ENCODE measurements around the gene APOL4.
"Not testable (repeated sequence)": the region's sequence is repeated elsewhere in the genome, so short reads cannot be mapped to it uniquely, and the experiment has no call there.

Gene APOL4

DNA sequence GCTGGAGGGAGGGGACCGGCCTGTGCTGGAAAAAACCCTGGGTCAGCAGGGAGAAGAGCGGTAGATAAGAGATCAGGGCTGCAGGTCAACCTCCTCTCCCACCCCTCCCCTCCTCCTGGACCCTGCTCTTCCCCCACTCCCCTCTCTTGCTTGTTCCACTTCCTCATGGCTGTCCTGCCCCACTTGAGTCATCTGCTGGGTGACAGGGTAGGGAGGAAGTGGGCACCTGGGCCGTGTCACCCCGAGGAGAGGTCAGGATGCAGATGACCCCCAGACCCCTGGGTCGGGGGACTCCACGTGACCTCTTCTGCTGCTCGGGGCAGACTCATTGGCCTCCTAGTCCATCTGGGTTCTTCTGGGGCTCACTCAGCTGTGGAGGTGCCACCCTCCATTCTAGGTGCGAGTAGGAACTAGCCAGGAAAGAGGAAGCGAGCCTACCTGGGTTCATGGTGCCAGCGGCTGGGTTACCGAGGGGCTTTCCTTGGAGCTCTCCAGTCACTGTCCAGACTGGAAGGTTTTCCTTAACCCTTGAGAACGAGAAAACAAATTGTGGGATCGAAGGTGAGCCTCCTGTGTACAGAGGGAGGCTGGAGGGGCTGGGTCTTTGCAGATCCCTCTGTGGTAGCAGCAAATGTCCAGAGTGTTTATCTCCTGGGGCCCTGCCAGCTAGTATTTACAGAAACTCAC is 31.2 kb upstream of the APOL4 start:
- Histone ChIP-seq H3K79me2 (ENCODE audit: insufficient read depth, low read length) (peaks cover 32% of the 10 kb centered on the region), H3K4me2 (ENCODE audit: insufficient read depth, low read length) (no peak overlapping the region), H3K36me3 (ENCODE audit: insufficient read depth, low read length) (peaks cover 84% of the 10 kb centered on the region), H3K27ac (ENCODE audit: low read length) (no peak overlapping the region), H3K9ac (ENCODE audit: low read depth, low read length) (no peak overlapping the region), H3K4me1 (ENCODE audit: insufficient read depth, low read length) (peaks cover 25% of the 10 kb centered on the region), H3K4me3 (ENCODE audit: low read depth in 1 of 2, low read length in 2 of 2) (no peak overlapping the region), H2AFZ (ENCODE audit: low read depth, low read length) (no peak overlapping the region), H4K20me1 (ENCODE audit: insufficient read depth, low read length) (no peaks in the 10 kb centered on the region), H3K27me3 (ENCODE audit: insufficient read depth, low read length, poor library complexity) (no peaks in the 10 kb centered on the region), H3K9me3 (ENCODE audit: insufficient read depth, low read length, severe bottlenecking) (no peaks in the 10 kb centered on the region)
- TF ChIP-seq, protein P1, sequence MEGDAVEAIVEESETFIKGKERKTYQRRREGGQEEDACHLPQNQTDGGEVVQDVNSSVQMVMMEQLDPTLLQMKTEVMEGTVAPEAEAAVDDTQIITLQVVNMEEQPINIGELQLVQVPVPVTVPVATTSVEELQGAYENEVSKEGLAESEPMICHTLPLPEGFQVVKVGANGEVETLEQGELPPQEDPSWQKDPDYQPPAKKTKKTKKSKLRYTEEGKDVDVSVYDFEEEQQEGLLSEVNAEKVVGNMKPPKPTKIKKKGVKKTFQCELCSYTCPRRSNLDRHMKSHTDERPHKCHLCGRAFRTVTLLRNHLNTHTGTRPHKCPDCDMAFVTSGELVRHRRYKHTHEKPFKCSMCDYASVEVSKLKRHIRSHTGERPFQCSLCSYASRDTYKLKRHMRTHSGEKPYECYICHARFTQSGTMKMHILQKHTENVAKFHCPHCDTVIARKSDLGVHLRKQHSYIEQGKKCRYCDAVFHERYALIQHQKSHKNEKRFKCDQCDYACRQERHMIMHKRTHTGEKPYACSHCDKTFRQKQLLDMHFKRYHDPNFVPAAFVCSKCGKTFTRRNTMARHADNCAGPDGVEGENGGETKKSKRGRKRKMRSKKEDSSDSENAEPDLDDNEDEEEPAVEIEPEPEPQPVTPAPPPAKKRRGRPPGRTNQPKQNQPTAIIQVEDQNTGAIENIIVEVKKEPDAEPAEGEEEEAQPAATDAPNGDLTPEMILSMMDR (IDR thresholded peaks at IDR 0.05; ENCODE audit: borderline replicate concordance, extremely low read depth, low read length, poor library complexity, severe bottlenecking), result no peak
- TF ChIP-seq EZH2 (IDR thresholded peaks at IDR 0.05; ENCODE audit: borderline replicate concordance, low read depth, low read length, severe bottlenecking), result no peak
- ATAC-seq (ENCODE audit: insufficient read depth, low read depth), result no peak
- no peak for DNase-seq

DNA sequence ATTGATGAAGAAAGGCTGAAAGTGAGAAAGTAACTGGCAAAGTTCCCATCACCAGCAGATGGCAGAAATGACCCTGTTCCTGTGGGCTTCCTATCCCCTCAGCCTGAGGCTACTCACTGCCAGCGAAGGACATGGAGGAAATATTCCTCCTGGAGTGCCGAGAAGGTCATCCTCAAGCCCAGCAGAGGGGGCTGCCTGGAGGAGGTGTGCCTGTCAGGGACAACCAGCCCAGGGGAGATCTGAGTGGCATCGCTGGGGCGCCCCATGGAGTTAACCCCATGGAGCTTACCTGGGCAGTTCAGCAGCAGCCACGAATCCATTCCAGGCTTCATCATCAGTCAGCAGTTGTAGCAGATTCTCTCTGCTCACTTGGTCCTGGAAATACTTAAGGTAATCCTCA is 29.4 kb upstream of the APOL4 start:
- H3K9me3 ChIP-seq (ENCODE audit: insufficient read depth, low read length, severe bottlenecking); H2AFZ ChIP-seq (ENCODE audit: low read depth, low read length); H3K27me3 ChIP-seq (ENCODE audit: insufficient read depth, low read length, poor library complexity); H3K27ac ChIP-seq (ENCODE audit: low read length); H3K4me2 ChIP-seq (ENCODE audit: insufficient read depth, low read length); H3K4me3 ChIP-seq (ENCODE audit: low read depth in 1 of 2, low read length in 2 of 2); H3K9ac ChIP-seq (ENCODE audit: low read depth, low read length); ATAC-seq (ENCODE audit: insufficient read depth, low read depth); H3K4me1 ChIP-seq (ENCODE audit: insufficient read depth, low read length); H4K20me1 ChIP-seq (ENCODE audit: insufficient read depth, low read length); DNase-seq: not testable (repeated sequence)
- Histone ChIP-seq H3K36me3 (ENCODE audit: insufficient read depth, low read length) (peaks cover 77% of the 10 kb centered on the region), H3K79me2 (ENCODE audit: insufficient read depth, low read length) (peaks cover 13% of the 10 kb centered on the region)

DNA sequence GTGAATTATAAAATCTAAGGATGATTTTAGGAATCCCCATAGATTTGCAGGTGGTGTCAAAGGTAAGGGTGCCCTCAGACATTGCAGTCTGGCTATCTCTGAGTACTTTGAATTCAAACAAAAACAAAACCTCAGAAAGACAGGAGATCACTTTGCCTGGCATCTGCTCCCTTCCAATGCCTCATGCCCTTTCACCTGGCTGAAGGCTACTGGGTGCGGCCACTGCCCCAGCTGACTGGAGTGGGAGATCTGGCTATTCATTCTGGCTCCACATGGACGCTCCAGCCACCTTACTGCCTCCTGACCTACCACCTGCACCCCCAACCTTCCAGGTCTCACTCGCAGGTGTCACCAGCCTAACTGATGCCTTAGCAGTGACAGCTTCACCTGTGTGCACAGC is 28.0 kb upstream of the APOL4 start:
- not testable (repeated sequence) for DNase-seq; H3K27ac ChIP-seq (ENCODE audit: low read length); H4K20me1 ChIP-seq (ENCODE audit: insufficient read depth, low read length); H3K4me3 ChIP-seq (ENCODE audit: low read depth in 1 of 2, low read length in 2 of 2); H3K4me1 ChIP-seq (ENCODE audit: insufficient read depth, low read length); H3K9ac ChIP-seq (ENCODE audit: low read depth, low read length); H2AFZ ChIP-seq (ENCODE audit: low read depth, low read length); H3K4me2 ChIP-seq (ENCODE audit: insufficient read depth, low read length); H3K27me3 ChIP-seq (ENCODE audit: insufficient read depth, low read length, poor library complexity); H3K79me2 ChIP-seq (ENCODE audit: insufficient read depth, low read length); H3K9me3 ChIP-seq (ENCODE audit: insufficient read depth, low read length, severe bottlenecking); ATAC-seq (ENCODE audit: insufficient read depth, low read depth)
- peaks cover 66% of the 10 kb centered on the region for H3K36me3 ChIP-seq (ENCODE audit: insufficient read depth, low read length)

DNA sequence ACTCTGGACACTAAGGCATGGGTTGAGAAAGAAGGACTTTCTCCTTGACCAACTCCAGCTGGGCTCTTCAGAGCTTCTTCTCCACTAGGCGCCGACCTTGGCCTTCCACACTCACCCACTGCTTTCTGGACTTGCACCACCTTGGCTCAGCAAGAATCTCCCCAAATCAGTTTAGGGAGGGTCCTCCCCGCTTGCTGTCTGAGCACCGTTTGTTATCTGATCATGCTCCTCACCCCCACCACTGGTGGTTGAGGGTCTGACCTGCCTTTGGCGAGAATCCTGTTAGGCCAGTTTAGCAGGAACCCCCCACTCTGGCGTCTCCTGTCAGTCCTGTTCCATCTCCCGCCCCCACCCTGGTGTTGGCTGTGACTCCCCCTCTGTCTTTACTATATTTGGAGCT is 27.3 kb upstream of the APOL4 start:
- Histone ChIP-seq H4K20me1 (ENCODE audit: insufficient read depth, low read length) (no peaks in the 10 kb centered on the region), H3K36me3 (ENCODE audit: insufficient read depth, low read length) (peaks cover 61% of the 10 kb centered on the region), H3K4me3 (ENCODE audit: low read depth in 1 of 2, low read length in 2 of 2) (no peak overlapping the region), H3K27me3 (ENCODE audit: insufficient read depth, low read length, poor library complexity) (no peaks in the 10 kb centered on the region), H3K27ac (ENCODE audit: low read length) (no peak overlapping the region), H3K79me2 (ENCODE audit: insufficient read depth, low read length) (no peaks in the 10 kb centered on the region), H3K9ac (ENCODE audit: low read depth, low read length) (no peak overlapping the region), H2AFZ (ENCODE audit: low read depth, low read length) (no peak overlapping the region), H3K9me3 (ENCODE audit: insufficient read depth, low read length, severe bottlenecking) (no peaks in the 10 kb centered on the region), H3K4me2 (ENCODE audit: insufficient read depth, low read length) (no peak overlapping the region), H3K4me1 (ENCODE audit: insufficient read depth, low read length) (no peaks in the 10 kb centered on the region)
- DNase-seq (no peak), ATAC-seq (ENCODE audit: insufficient read depth, low read depth) (no peak)
- TF ChIP-seq EZH2 (IDR thresholded peaks at IDR 0.05; ENCODE audit: borderline replicate concordance, low read depth, low read length, severe bottlenecking), result no peak
- TF ChIP-seq, protein P1 (IDR thresholded peaks at IDR 0.05; ENCODE audit: borderline replicate concordance, extremely low read depth, low read length, poor library complexity, severe bottlenecking), result no peak

DNA sequence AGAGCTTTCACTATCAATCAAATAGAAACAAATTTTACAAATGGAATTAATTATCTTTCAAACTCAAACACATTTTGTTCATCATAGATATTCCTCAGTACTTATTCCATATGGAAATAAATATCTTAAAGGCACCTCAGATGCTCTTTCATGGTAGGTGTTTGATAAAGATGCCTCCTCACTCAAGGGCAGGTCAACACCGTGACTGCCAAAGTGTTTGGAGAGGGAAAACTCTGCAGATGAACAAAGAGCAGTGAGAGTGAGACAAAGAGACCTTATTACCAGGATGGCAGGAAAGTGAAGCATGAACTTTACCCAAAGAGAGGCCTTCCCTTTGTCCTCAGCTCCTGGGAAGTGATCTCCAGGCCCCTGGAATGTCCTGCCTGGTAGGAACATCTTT is 26.8 kb upstream of the APOL4 start:
- H3K4me2 ChIP-seq (ENCODE audit: insufficient read depth, low read length); H3K4me3 ChIP-seq (ENCODE audit: low read depth in 1 of 2, low read length in 2 of 2); H4K20me1 ChIP-seq (ENCODE audit: insufficient read depth, low read length); H3K4me1 ChIP-seq (ENCODE audit: insufficient read depth, low read length); DNase-seq; H3K27ac ChIP-seq (ENCODE audit: low read length); H3K79me2 ChIP-seq (ENCODE audit: insufficient read depth, low read length); ATAC-seq (ENCODE audit: insufficient read depth, low read depth); H3K27me3 ChIP-seq (ENCODE audit: insufficient read depth, low read length, poor library complexity); H3K9ac ChIP-seq (ENCODE audit: low read depth, low read length); H2AFZ ChIP-seq (ENCODE audit: low read depth, low read length); H3K9me3 ChIP-seq (ENCODE audit: insufficient read depth, low read length, severe bottlenecking): not testable (repeated sequence)
- peaks cover 57% of the 10 kb centered on the region for H3K36me3 ChIP-seq (ENCODE audit: insufficient read depth, low read length)

Data from DND-41 (cell line).